Activated CD4-positive, alpha-beta T cell treated with anti-CD3 and anti-CD28 coated beads, Interleukin-10, Interleukin-2, amounts not matched to agents 100 ng/mL and 50 ng/mL, durations not matched to agents 16 hours and 8 hours (primary cell): ENCODE data around the gene RASIP1.

ENCODE experiments used
- DNase-seq: peaks from one replicate; pipeline ENCODE4 v3.0.0-alpha.2; 2020

The RASIP1 gene

GRCh38 chr19:48755787-48756186, 15.4 kb upstream of the RASIP1 start:
- no peak for DNase-seq

- no peak for DNase-seq
Observed at GRCh38 chr19:48755084-48755641, 14.8 kb upstream of the RASIP1 start, which contains the start of gene FGF21. FGF21 (plus strand) TSS chr19:48755524; CDS start chr19:48756237, 713 bp downstream.

- peak; percentile 27 for DNase-seq
Observed at GRCh38 chr19:48752496-48753365, 12.3 kb upstream of the RASIP1 start, which contains the start of gene FUT1. FUT1 (minus strand) TSS chr19:48752641; CDS start chr19:48751281, 1,360 bp downstream.

GRCh38 chr19:48751845-48752495, 11.6 kb upstream of the RASIP1 start:
- DNase-seq = no peak

- no peak for DNase-seq
Observed at GRCh38 chr19:48750771-48751504, 10.5 kb upstream of the RASIP1 start.

GRCh38 chr19:48750351-48750750, 9.9 kb upstream of the RASIP1 start:
- no peak for DNase-seq

GRCh38 chr19:48749571-48750198, 9.3 kb upstream of the RASIP1 start:
- DNase-seq = no peak

GRCh38 chr19:48746738-48747575, 6.5 kb upstream of the RASIP1 start, which contains the start of gene IZUMO1:
IZUMO1 (minus strand) TSS chr19:48746909; CDS start chr19:48745859, 1,050 bp downstream.
- DNase-seq = peak; percentile 80

- DNase-seq = no peak
Observed at GRCh38 chr19:48746110-48746509, 5.7 kb upstream of the RASIP1 start.

GRCh38 chr19:48745208-48745995, 5.0 kb upstream of the RASIP1 start:
- DNase-seq = peak; percentile 78

GRCh38 chr19:48742096-48742495, 1.7 kb upstream of the RASIP1 start:
- DNase-seq = no peak

- peak; percentile 55 for DNase-seq
Observed at GRCh38 chr19:48741129-48741999, 954 bp upstream of the RASIP1 start.

- DNase-seq = no peak
Observed at GRCh38 chr19:48739404-48740163, 826 bp downstream of the RASIP1 start.

GRCh38 chr19:48738557-48739403, 1.6 kb downstream of the RASIP1 start:
- peak; percentile 96 for DNase-seq

GRCh38 chr19:48737360-48737998, 2.9 kb downstream of the RASIP1 start:
- DNase-seq = no peak

GRCh38 chr19:48735031-48735615, 5.3 kb downstream of the RASIP1 start:
- no peak for DNase-seq

GRCh38 chr19:48734625-48735024, 5.8 kb downstream of the RASIP1 start:
- no peak for DNase-seq
